ENCODE measurements around the gene PKD1L1.
"Not testable (repeated sequence)": the region's sequence is repeated elsewhere in the genome, so short reads cannot be mapped to it uniquely, and the experiment has no call there.

DNA sequence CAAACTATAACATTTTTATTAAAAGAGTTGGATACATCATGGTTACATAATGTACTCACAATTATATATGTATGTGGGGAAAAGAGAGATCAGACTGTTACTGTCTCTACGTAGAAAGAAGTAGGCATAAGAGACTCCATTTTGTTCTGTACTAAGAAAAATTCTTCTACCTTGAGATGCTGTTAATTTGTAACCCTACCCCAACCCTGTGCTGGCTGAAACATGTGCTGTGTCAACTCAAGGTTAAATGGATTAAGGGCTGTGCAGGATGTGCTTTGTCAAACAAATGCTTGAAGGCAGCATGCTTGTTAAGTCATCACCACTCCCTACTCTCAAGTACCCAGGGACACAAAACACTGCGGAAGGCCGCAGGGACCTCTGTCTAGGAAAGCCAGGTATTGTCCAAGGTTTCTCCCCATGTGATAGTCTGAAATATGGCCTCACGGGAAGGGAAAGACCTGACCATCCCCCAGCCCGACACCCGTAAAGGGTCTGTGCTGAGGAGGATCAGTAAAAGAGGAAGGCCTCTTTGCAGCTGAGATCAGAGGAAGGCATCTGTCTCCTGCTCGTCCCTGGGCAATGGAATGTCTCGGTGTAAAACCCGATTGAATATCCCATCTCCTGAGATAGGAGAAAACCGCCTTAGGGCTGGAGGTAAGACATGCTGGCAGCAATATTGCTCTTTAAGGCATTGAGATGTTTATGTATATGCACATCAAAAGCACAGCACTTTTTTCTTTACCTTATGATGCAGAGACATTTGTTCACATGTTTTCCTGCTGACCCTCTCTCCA, 41.5 kb upstream of the PKD1L1 start:
- not testable (repeated sequence) for TF ChIP-seq SUZ12 (IDR thresholded peaks at IDR 0.05; ENCODE audit: extremely low read depth, insufficient read depth, insufficient read length); YY1 (IDR thresholded peaks at IDR 0.05; ENCODE audit: insufficient read depth, insufficient read length); ZNF274 (IDR thresholded peaks at IDR 0.05; ENCODE audit: low read depth, low read length)

Data from NT2/D1 (cell line).